ENCODE results near the gene PIK3C3.

GRCh38 chr18:41922841-41923240 lies 32.2 kb upstream of the PIK3C3 start:
- TF ChIP-seq, protein P1, sequence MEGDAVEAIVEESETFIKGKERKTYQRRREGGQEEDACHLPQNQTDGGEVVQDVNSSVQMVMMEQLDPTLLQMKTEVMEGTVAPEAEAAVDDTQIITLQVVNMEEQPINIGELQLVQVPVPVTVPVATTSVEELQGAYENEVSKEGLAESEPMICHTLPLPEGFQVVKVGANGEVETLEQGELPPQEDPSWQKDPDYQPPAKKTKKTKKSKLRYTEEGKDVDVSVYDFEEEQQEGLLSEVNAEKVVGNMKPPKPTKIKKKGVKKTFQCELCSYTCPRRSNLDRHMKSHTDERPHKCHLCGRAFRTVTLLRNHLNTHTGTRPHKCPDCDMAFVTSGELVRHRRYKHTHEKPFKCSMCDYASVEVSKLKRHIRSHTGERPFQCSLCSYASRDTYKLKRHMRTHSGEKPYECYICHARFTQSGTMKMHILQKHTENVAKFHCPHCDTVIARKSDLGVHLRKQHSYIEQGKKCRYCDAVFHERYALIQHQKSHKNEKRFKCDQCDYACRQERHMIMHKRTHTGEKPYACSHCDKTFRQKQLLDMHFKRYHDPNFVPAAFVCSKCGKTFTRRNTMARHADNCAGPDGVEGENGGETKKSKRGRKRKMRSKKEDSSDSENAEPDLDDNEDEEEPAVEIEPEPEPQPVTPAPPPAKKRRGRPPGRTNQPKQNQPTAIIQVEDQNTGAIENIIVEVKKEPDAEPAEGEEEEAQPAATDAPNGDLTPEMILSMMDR (IDR thresholded peaks at IDR 0.05) = no peak
- TF ChIP-seq TCF7L2 (IDR thresholded peaks at IDR 0.05; ENCODE audit: low read depth, low read length) (no peak), POLR2AphosphoS5 (IDR thresholded peaks at IDR 0.05; ENCODE audit: low read depth, low read length) (no peak)

All from Panc1 (cell line).